ENCODE results near the gene AIFM3.
A peak's percentile ranks its signal among the peaks of the same experiment; 100 is the strongest.

Gene AIFM3

GRCh38 chr22:21010426-21011113, 43.5 kb downstream of the AIFM3 start:
- no peak for DNase-seq

GRCh38 chr22:21012446-21013407, 45.7 kb downstream of the AIFM3 start:
- DNase-seq = no peak

GRCh38 chr22:21013657-21014201, 46.7 kb downstream of the AIFM3 start:
- no peak for DNase-seq

- peak; percentile 37 to 86 for DNase-seq
Measured at GRCh38 chr22:21014202-21014725, 47.2 kb downstream of the AIFM3 start.

GRCh38 chr22:21014726-21015465, 47.8 kb downstream of the AIFM3 start, which contains the start of gene P2RX6:
P2RX6 (plus strand) TSS chr22:21015165; CDS start chr22:21015175, 10 bp downstream.
- peak in 1 of 2 experiments; percentile 13 for DNase-seq

GRCh38 chr22:21015466-21016006, 48.5 kb downstream of the AIFM3 start:
- no peak for DNase-seq

GRCh38 chr22:21016644-21017420, 49.8 kb downstream of the AIFM3 start:
- no peak for DNase-seq

GRCh38 chr22:21018314-21018713, 51.3 kb downstream of the AIFM3 start:
- no peak for DNase-seq

GRCh38 chr22:21020802-21021429, 53.9 kb downstream of the AIFM3 start:
- DNase-seq = no peak

- no peak for DNase-seq
Measured at GRCh38 chr22:21022507-21022906, 55.5 kb downstream of the AIFM3 start.

- DNase-seq = no peak
Measured at GRCh38 chr22:21022955-21023614, 56.0 kb downstream of the AIFM3 start.

- no peak for DNase-seq
Measured at GRCh38 chr22:21025266-21025665, 58.2 kb downstream of the AIFM3 start.

GRCh38 chr22:21025763-21026755, 59.0 kb downstream of the AIFM3 start:
- DNase-seq = no peak

GRCh38 chr22:21026783-21027692, 60.0 kb downstream of the AIFM3 start:
- DNase-seq = no peak

- no peak for DNase-seq
Measured at GRCh38 chr22:21028277-21029251, 61.5 kb downstream of the AIFM3 start.

- no peak for DNase-seq
Measured at GRCh38 chr22:21029486-21030025, 62.5 kb downstream of the AIFM3 start.
